ENCODE data around the gene PDE3A. TPM values are rescaled to one million over a fixed set of nuclear protein-coding genes. Genes with fewer than 3 reads are reported as not detected.
"Not testable (repeated sequence)": the region's sequence is repeated elsewhere in the genome, so short reads cannot be mapped to it uniquely, and the experiment has no call there.

The PDE3A gene
- total RNA-seq, 2 experiments from 2014 or later, result not detected

GRCh38 chr12:20546267-20546666 lies 177.9 kb downstream of the PDE3A start:
- ChIA-PET CTCF (no interaction called here), POLR2A (no interaction called here)
- H3K36me3 Mint-ChIP-seq (ENCODE audit: low read depth), result no peaks in the 10 kb centered on the region
- no peak for ATAC-seq
- H3K9me3 Mint-ChIP-seq, result no peaks in the 10 kb centered on the region
- no peak overlapping the region for H3K4me3 Mint-ChIP-seq
- no peak for TF ChIP-seq CTCF (IDR thresholded peaks at IDR 0.05)
- no peaks in the 10 kb centered on the region for H3K4me1 Mint-ChIP-seq (ENCODE audit: low read depth)
- intact Hi-C loops (cut with micrococcal nuclease), result no loop called here
- no peak overlapping the region for H3K27ac Mint-ChIP-seq
- no peak for DNase-seq
- H3K27me3 Mint-ChIP-seq, result no peaks in the 10 kb centered on the region

GRCh38 chr12:20547816-20548575 lies 179.7 kb downstream of the PDE3A start:
- no peaks in the 10 kb centered on the region for H3K27me3 Mint-ChIP-seq
- no peaks in the 10 kb centered on the region for H3K9me3 Mint-ChIP-seq
- intact Hi-C loops (cut with micrococcal nuclease), result no loop called here
- no peak for DNase-seq
- H3K4me3 Mint-ChIP-seq, result no peak overlapping the region
- no peaks in the 10 kb centered on the region for H3K4me1 Mint-ChIP-seq (ENCODE audit: low read depth)
- ChIA-PET CTCF (no interaction called here), POLR2A (no interaction called here)
- ATAC-seq, result no peak
- H3K36me3 Mint-ChIP-seq (ENCODE audit: low read depth), result no peaks in the 10 kb centered on the region
- no peak for TF ChIP-seq CTCF (IDR thresholded peaks at IDR 0.05)
- H3K27ac Mint-ChIP-seq, result no peak overlapping the region

- Mint-ChIP-seq H3K36me3 (ENCODE audit: low read depth) (no peaks in the 10 kb centered on the region), H3K4me1 (ENCODE audit: low read depth) (no peaks in the 10 kb centered on the region), H3K9me3 (no peaks in the 10 kb centered on the region), H3K27ac (no peak overlapping the region), H3K27me3 (no peaks in the 10 kb centered on the region), H3K4me3 (no peak overlapping the region)
- ChIA-PET POLR2A (no interaction called here), CTCF (no interaction called here)
- DNase-seq (no peak), ATAC-seq (no peak)
- TF ChIP-seq CTCF (IDR thresholded peaks at IDR 0.05), result no peak
- intact Hi-C loops (cut with micrococcal nuclease), result no loop called here
Observed at GRCh38 chr12:20548611-20549010, 180.3 kb downstream of the PDE3A start.

GRCh38 chr12:20549108-20549719 lies 180.9 kb downstream of the PDE3A start:
- H3K4me3 Mint-ChIP-seq, result no peak overlapping the region
- no peak overlapping the region for H3K27ac Mint-ChIP-seq
- DNase-seq, result no peak
- no peaks in the 10 kb centered on the region for H3K36me3 Mint-ChIP-seq (ENCODE audit: low read depth)
- H3K27me3 Mint-ChIP-seq, result no peaks in the 10 kb centered on the region
- TF ChIP-seq CTCF (IDR thresholded peaks at IDR 0.05), result no peak
- ATAC-seq, result no peak
- intact Hi-C loops (cut with micrococcal nuclease), result no loop called here
- POLR2A ChIA-PET, result no interaction called here
- no peaks in the 10 kb centered on the region for H3K9me3 Mint-ChIP-seq
- H3K4me1 Mint-ChIP-seq (ENCODE audit: low read depth), result no peaks in the 10 kb centered on the region
- CTCF ChIA-PET, result interaction anchor here (0.9 kb wide), 1 partner anchor 111 kb away, joined by 3 read pairs; no protein-coding TSS in a partner anchor

- H3K27me3 Mint-ChIP-seq; H3K27ac Mint-ChIP-seq; CTCF ChIA-PET; H3K4me1 Mint-ChIP-seq (ENCODE audit: low read depth); POLR2A ChIA-PET; DNase-seq; H3K36me3 Mint-ChIP-seq (ENCODE audit: low read depth); ATAC-seq; intact Hi-C loops (cut with micrococcal nuclease); H3K4me3 Mint-ChIP-seq; H3K9me3 Mint-ChIP-seq: not testable (repeated sequence)
Observed at GRCh38 chr12:20551742-20552442, 183.6 kb downstream of the PDE3A start.

- DNase-seq; H3K27me3 Mint-ChIP-seq; H3K27ac Mint-ChIP-seq; POLR2A ChIA-PET; H3K36me3 Mint-ChIP-seq (ENCODE audit: low read depth); CTCF ChIA-PET; intact Hi-C loops (cut with micrococcal nuclease); H3K9me3 Mint-ChIP-seq; H3K4me3 Mint-ChIP-seq; ATAC-seq; H3K4me1 Mint-ChIP-seq (ENCODE audit: low read depth): not testable (repeated sequence)
Observed at GRCh38 chr12:20552586-20552985, 184.2 kb downstream of the PDE3A start.
